NCI-H446 treated with DMSO at 0.1 percent for 48 hours (cell line): ENCODE data around the gene PIM3.

Experiments used
- DNase-seq: peaks from one replicate; lab custom pipeline; 2025; lab: John Stamatoyannopoulos, UW

Gene PIM3

GRCh38 chr22:49960159-49961004 lies at the start of gene PIM3:
TSS of gene PIM3 (plus strand) at chr22:49960772. CDS start at chr22:49960948, 176 bp downstream.
- peak; percentile 88 for DNase-seq

GRCh38 chr22:49911881-49912625 lies 48.5 kb upstream of the PIM3 start:
- DNase-seq, result no peak

- no peak for DNase-seq
These were observed 47.5 kb upstream of the PIM3 start for GRCh38 chr22:49913026-49913425.

- no peak for DNase-seq
These were observed 47.1 kb upstream of the PIM3 start for GRCh38 chr22:49913446-49913845.

- no peak for DNase-seq
These were observed 46.3 kb upstream of the PIM3 start for GRCh38 chr22:49914256-49914655.

- DNase-seq, result no peak
These were observed 45.0 kb upstream of the PIM3 start for GRCh38 chr22:49915610-49916009.

GRCh38 chr22:49916831-49917230 lies 43.7 kb upstream of the PIM3 start:
- no peak for DNase-seq

- DNase-seq, result peak; percentile 90
These were observed 42.3 kb upstream of the PIM3 start, which contains the start of the genes ALG12 and CRELD2 for GRCh38 chr22:49917974-49918910. TSS of gene ALG12 (minus strand) at chr22:49918438. CDS start at chr22:49913765, 4,673 bp downstream. TSS of gene CRELD2 (plus strand) at chr22:49918634. CDS start at chr22:49918770, 136 bp downstream.

- DNase-seq, result no peak
These were observed 41.4 kb upstream of the PIM3 start for GRCh38 chr22:49918911-49919881.

- no peak for DNase-seq
These were observed 39.7 kb upstream of the PIM3 start for GRCh38 chr22:49920859-49921258.

- DNase-seq, result no peak
These were observed 38.9 kb upstream of the PIM3 start for GRCh38 chr22:49921508-49922278.

- DNase-seq, result no peak
These were observed 38.1 kb upstream of the PIM3 start for GRCh38 chr22:49922484-49922883.

- no peak for DNase-seq
These were observed 37.6 kb upstream of the PIM3 start for GRCh38 chr22:49922926-49923325.

GRCh38 chr22:49923445-49923844 lies 37.1 kb upstream of the PIM3 start:
- DNase-seq, result no peak

- DNase-seq, result no peak
These were observed 36.3 kb upstream of the PIM3 start for GRCh38 chr22:49924113-49924833.

GRCh38 chr22:49925525-49926128 lies 34.9 kb upstream of the PIM3 start:
- no peak for DNase-seq

GRCh38 chr22:49926916-49927315 lies 33.7 kb upstream of the PIM3 start:
- no peak for DNase-seq

- no peak for DNase-seq
These were observed 32.9 kb upstream of the PIM3 start for GRCh38 chr22:49927483-49928184.
